ENCODE data around the gene PHKB. TPM values are rescaled to one million over a fixed set of nuclear protein-coding genes. Genes with fewer than 3 reads are reported as not detected.

PHKB gene
- 10 to 100 TPM; 38.8 to 94.2 (median 55.7) TPM for total RNA-seq

- peaks cover 0 to 16% of the 10 kb centered on the region in 2 donors for H3K36me3 ChIP-seq
- H3K4me3 ChIP-seq: peak within 1 kb of the TSS; percentile 78 to 98
- ATAC-seq: peak; percentile 95
- H3K27ac ChIP-seq: peak within 1 kb of the TSS; percentile 76 to 96 (median 96)
- 0 to 2% methylated on average over 6 to 13 of the region's 82 CpGs for WGBS, 2 donors (ENCODE audit: low coverage in 1 of 2)
- peaks cover 9 to 55% (median 18%) of the 10 kb centered on the region in 3 donors for H3K4me1 ChIP-seq
- no peaks in the 10 kb centered on the region for H3K27me3 ChIP-seq
- TF ChIP-seq CTCF (IDR thresholded peaks at IDR 0.05) (peak in 2 of 4 experiments; percentile 16 to 17), EP300 (IDR thresholded peaks at IDR 0.05) (no peak), POLR2A (IDR thresholded peaks at IDR 0.05) (peak; percentile 48 to 63), POLR2AphosphoS5 (IDR thresholded peaks at IDR 0.05) (peak; percentile 68)
- no peaks in the 10 kb centered on the region for H3K9me3 ChIP-seq
Measured at GRCh38 chr16:47460711-47461597, at the start of gene PHKB, which contains the start of gene ITFG1. Gene PHKB, plus strand, starts transcription at chr16:47461331. Its CDS starts 20 bp downstream, at chr16:47461351. Gene ITFG1, minus strand, starts transcription at chr16:47461063. Its CDS starts 18 bp downstream, at chr16:47461045.

- H3K27me3 ChIP-seq: no peaks in the 10 kb centered on the region
- no peaks in the 10 kb centered on the region for H3K4me1 ChIP-seq
- TF ChIP-seq CTCF (IDR thresholded peaks at IDR 0.05) (no peak), EP300 (IDR thresholded peaks at IDR 0.05) (no peak)
- H3K4me3 ChIP-seq: no peak overlapping the region
- H3K36me3 ChIP-seq: peaks cover 0 to 7% of the 10 kb centered on the region in 2 donors
- H3K27ac ChIP-seq: no peak overlapping the region
- no peak for ATAC-seq
- no peaks in the 10 kb centered on the region for H3K9me3 ChIP-seq
- 50 to 67% methylated on average over 1 of the region's 1 CpG for WGBS, 2 donors (ENCODE audit: low coverage in 1 of 2)
Measured at GRCh38 chr16:47413041-47413440, 48.1 kb upstream of the PHKB start.

GRCh38 chr16:47416869-47417268 is 44.3 kb upstream of the PHKB start:
- no peak for ATAC-seq
- TF ChIP-seq EP300 (IDR thresholded peaks at IDR 0.05) (no peak), CTCF (IDR thresholded peaks at IDR 0.05) (no peak), POLR2A (IDR thresholded peaks at IDR 0.05) (no peak), POLR2AphosphoS5 (IDR thresholded peaks at IDR 0.05) (no peak)

GRCh38 chr16:47424846-47425245 is 36.3 kb upstream of the PHKB start:
- ATAC-seq: no peak
- WGBS, 2 donors (ENCODE audit: low coverage in 1 of 2): no CpG with 5 or more reads among the region's 13 CpGs
- TF ChIP-seq POLR2AphosphoS5 (IDR thresholded peaks at IDR 0.05) (no peak), POLR2A (IDR thresholded peaks at IDR 0.05) (no peak), EP300 (IDR thresholded peaks at IDR 0.05) (no peak), CTCF (IDR thresholded peaks at IDR 0.05) (no peak)

More at GRCh38 chr16:47416869-47417268, 44.3 kb upstream of the PHKB start:
- H3K9me3 ChIP-seq: no peaks in the 10 kb centered on the region
- H3K27me3 ChIP-seq: no peaks in the 10 kb centered on the region
- H3K4me1 ChIP-seq: no peaks in the 10 kb centered on the region
- WGBS, 2 donors (ENCODE audit: low coverage in 1 of 2): 100% methylated on average over 1 of the region's 1 CpG
- no peak overlapping the region for H3K4me3 ChIP-seq
- no peak overlapping the region for H3K27ac ChIP-seq
- peaks cover 0 to 5% of the 10 kb centered on the region in 2 donors for H3K36me3 ChIP-seq

More at GRCh38 chr16:47424846-47425245, 36.3 kb upstream of the PHKB start:
- no peaks in the 10 kb centered on the region for H3K27me3 ChIP-seq
- H3K4me3 ChIP-seq: no peak overlapping the region
- H3K4me1 ChIP-seq: no peaks in the 10 kb centered on the region
- H3K27ac ChIP-seq: no peak overlapping the region
- H3K9me3 ChIP-seq: no peaks in the 10 kb centered on the region
- H3K36me3 ChIP-seq: peaks cover 0 to 54% of the 10 kb centered on the region in 2 donors

All from gastroesophageal sphincter (tissue), 4 donors.